Ishikawa (cell line): ENCODE data around the gene NRDC.

Experiments
- CEBPB ChIP-seq: IDR thresholded peaks from 2 replicates; pipeline ENCODE4 v1.6.1; 2012
- CREB1 ChIP-seq: IDR thresholded peaks from 2 replicates; pipeline ENCODE4 v1.6.1; 2012; ENCODE audit warnings: low read depth
- EGR1 ChIP-seq: IDR thresholded peaks from 2 replicates; pipeline ENCODE4 v1.6.1; 2012
- EP300 ChIP-seq: IDR thresholded peaks from 2 replicates; pipeline ENCODE4 v1.6.1; 2012; ENCODE audit warnings: borderline replicate concordance
- FOXM1 ChIP-seq: IDR thresholded peaks from 2 replicates; pipeline ENCODE4 v1.6.1; 2012; ENCODE audit warnings: low read depth, borderline replicate concordance
- MAX ChIP-seq: IDR thresholded peaks from 2 replicates; pipeline ENCODE4 v1.6.1; 2012
- NFIC ChIP-seq: IDR thresholded peaks from 2 replicates; pipeline ENCODE4 v1.6.1; 2012
- RAD21 ChIP-seq: IDR thresholded peaks from 2 replicates; pipeline ENCODE4 v1.6.1; 2012; ENCODE audit warnings: low read depth
- REST ChIP-seq: IDR thresholded peaks from 2 replicates; pipeline ENCODE4 v1.6.1; 2012; ENCODE audit warnings: low read depth, mild to moderate bottlenecking
- TAF1 ChIP-seq: IDR thresholded peaks from 2 replicates; pipeline ENCODE4 v1.6.1; 2012; ENCODE audit warnings: low read depth, mild to moderate bottlenecking
- TCF12 ChIP-seq: IDR thresholded peaks from 2 replicates; pipeline ENCODE4 v1.6.1; 2012; ENCODE audit warnings: low read depth
- TEAD4 ChIP-seq: IDR thresholded peaks from 2 replicates; pipeline ENCODE4 v1.6.1; 2012
- USF1 ChIP-seq: IDR thresholded peaks from 2 replicates; pipeline ENCODE4 v1.6.1; 2012
- YY1 ChIP-seq: IDR thresholded peaks from 2 replicates; pipeline ENCODE4 v1.6.1; 2012; ENCODE audit warnings: low read depth
- ZBTB7A ChIP-seq: IDR thresholded peaks from 2 replicates; pipeline ENCODE4 v1.6.1; 2012; ENCODE audit warnings: low read depth

NRDC gene

GRCh38 chr1:51744506-51745303 is 133.8 kb downstream of the NRDC start:
- TF ChIP-seq ZBTB7A = no peak
- TF ChIP-seq NFIC = no peak
- no peak for TF ChIP-seq EP300
- TF ChIP-seq EGR1 = no peak
- TF ChIP-seq CREB1 = no peak
- TF ChIP-seq TAF1 = no peak
- TF ChIP-seq USF1 = no peak
- TF ChIP-seq CEBPB = no peak
- TF ChIP-seq RAD21 = no peak
- TF ChIP-seq REST = no peak
- TF ChIP-seq TEAD4 = no peak
- TF ChIP-seq YY1 = no peak
- TF ChIP-seq FOXM1 = no peak
- no peak for TF ChIP-seq MAX
- no peak for TF ChIP-seq TCF12

GRCh38 chr1:51741121-51741681 is 137.3 kb downstream of the NRDC start:
- TF ChIP-seq FOXM1 (no peak), EP300 (no peak)

- TF ChIP-seq ZBTB7A = no peak
These were observed 137.9 kb downstream of the NRDC start for GRCh38 chr1:51740652-51741051.
